ENCODE data around the gene ZIC1.

Gene ZIC1

GRCh38 chr3:147394884-147395225 lies 14.3 kb upstream of the ZIC1 start:
- Mint-ChIP-seq H3K4me3 (no peak overlapping the region), H3K9me3 (peaks cover 0 to 2% of the 10 kb centered on the region in 2 donors), H3K27me3 (peaks cover 61 to 92% of the 10 kb centered on the region in 2 donors), H3K36me3 (ENCODE audit: insufficient read depth) (peaks cover 3% of the 10 kb centered on the region), H3K27ac (no peak overlapping the region), H3K4me1 (ENCODE audit: low read depth in 2 of 2) (peaks cover 0 to 2% of the 10 kb centered on the region in 2 donors)
- ATAC-seq (replicated peaks) (no peak), DNase-seq (no peak)

- Mint-ChIP-seq H3K36me3 (ENCODE audit: insufficient read depth) (no peaks in the 10 kb centered on the region), H3K4me3 (no peak overlapping the region), H3K9me3 (peaks cover 0 to 2% of the 10 kb centered on the region in 2 donors), H3K27me3 (peaks cover 57 to 88% of the 10 kb centered on the region in 2 donors), H3K4me1 (ENCODE audit: low read depth in 2 of 2) (peaks cover 0 to 2% of the 10 kb centered on the region in 2 donors), H3K27ac (no peak overlapping the region)
- no peak for DNase-seq
- ATAC-seq (replicated peaks) = no peak
Measured at GRCh38 chr3:147395899-147396711, 13.1 kb upstream of the ZIC1 start.

- Mint-ChIP-seq H3K27ac (no peak overlapping the region), H3K27me3 (peaks cover 51 to 87% of the 10 kb centered on the region in 2 donors), H3K36me3 (ENCODE audit: insufficient read depth) (no peaks in the 10 kb centered on the region), H3K4me3 (no peak overlapping the region), H3K4me1 (ENCODE audit: low read depth in 2 of 2) (peaks cover 0 to 2% of the 10 kb centered on the region in 2 donors), H3K9me3 (peaks cover 0 to 2% of the 10 kb centered on the region in 2 donors)
- DNase-seq = no peak
- ATAC-seq (replicated peaks) = no peak
Measured at GRCh38 chr3:147396712-147397046, 12.5 kb upstream of the ZIC1 start.

- peaks cover 50 to 81% of the 10 kb centered on the region in 2 donors for H3K27me3 Mint-ChIP-seq
- H3K9me3 Mint-ChIP-seq = peaks cover 0 to 2% of the 10 kb centered on the region in 2 donors
- ATAC-seq (replicated peaks) (no peak), DNase-seq (no peak)
- H3K27ac Mint-ChIP-seq = no peak overlapping the region
- no peak overlapping the region for H3K4me3 Mint-ChIP-seq
- H3K4me1 Mint-ChIP-seq (ENCODE audit: low read depth in 2 of 2) = peaks cover 0 to 2% of the 10 kb centered on the region in 2 donors
- no peaks in the 10 kb centered on the region for H3K36me3 Mint-ChIP-seq (ENCODE audit: insufficient read depth)
Measured at GRCh38 chr3:147397155-147397874, 11.8 kb upstream of the ZIC1 start.

- Mint-ChIP-seq H3K27ac (no peak overlapping the region), H3K4me1 (ENCODE audit: low read depth in 2 of 2) (peaks cover 0 to 2% of the 10 kb centered on the region in 2 donors), H3K27me3 (peaks cover 54 to 73% of the 10 kb centered on the region in 2 donors), H3K36me3 (ENCODE audit: insufficient read depth) (no peaks in the 10 kb centered on the region), H3K9me3 (peaks cover 0 to 2% of the 10 kb centered on the region in 2 donors), H3K4me3 (no peak overlapping the region)
- DNase-seq (no peak), ATAC-seq (replicated peaks) (no peak)
Measured at GRCh38 chr3:147397875-147398812, 11.0 kb upstream of the ZIC1 start.

- ATAC-seq (replicated peaks) = no peak
- H3K36me3 Mint-ChIP-seq (ENCODE audit: insufficient read depth) = no peaks in the 10 kb centered on the region
Measured at GRCh38 chr3:147398813-147399534, 10.2 kb upstream of the ZIC1 start.

GRCh38 chr3:147400111-147400510 lies 9.1 kb upstream of the ZIC1 start:
- Mint-ChIP-seq H3K27me3 (peaks cover 56 to 68% of the 10 kb centered on the region in 2 donors), H3K27ac (no peak overlapping the region), H3K9me3 (no peaks in the 10 kb centered on the region), H3K36me3 (ENCODE audit: insufficient read depth) (no peaks in the 10 kb centered on the region), H3K4me3 (no peak overlapping the region), H3K4me1 (ENCODE audit: low read depth in 2 of 2) (no peaks in the 10 kb centered on the region)
- DNase-seq (no peak), ATAC-seq (replicated peaks) (no peak)

More at GRCh38 chr3:147398813-147399534, 10.2 kb upstream of the ZIC1 start:
- Mint-ChIP-seq H3K27ac (no peak overlapping the region), H3K4me3 (no peak overlapping the region), H3K4me1 (ENCODE audit: low read depth in 2 of 2) (peaks cover 0 to 2% of the 10 kb centered on the region in 2 donors), H3K9me3 (peaks cover 0 to 1% of the 10 kb centered on the region in 2 donors), H3K27me3 (peaks cover 58 to 68% of the 10 kb centered on the region in 2 donors)
- no peak for DNase-seq

GRCh38 chr3:147400999-147401398 lies 8.2 kb upstream of the ZIC1 start:
- Mint-ChIP-seq H3K27me3 (peaks cover 56 to 68% of the 10 kb centered on the region in 2 donors), H3K36me3 (ENCODE audit: insufficient read depth) (no peaks in the 10 kb centered on the region), H3K4me1 (ENCODE audit: low read depth in 2 of 2) (no peaks in the 10 kb centered on the region), H3K9me3 (no peaks in the 10 kb centered on the region), H3K4me3 (no peak overlapping the region), H3K27ac (no peak overlapping the region)
- DNase-seq = no peak
- no peak for ATAC-seq (replicated peaks)

- DNase-seq (no peak), ATAC-seq (replicated peaks) (no peak)
- Mint-ChIP-seq H3K9me3 (no peaks in the 10 kb centered on the region), H3K4me3 (no peak overlapping the region), H3K27me3 (peaks cover 60 to 72% of the 10 kb centered on the region in 2 donors), H3K36me3 (ENCODE audit: insufficient read depth) (no peaks in the 10 kb centered on the region), H3K4me1 (ENCODE audit: low read depth in 2 of 2) (no peaks in the 10 kb centered on the region), H3K27ac (no peak overlapping the region)
Measured at GRCh38 chr3:147401421-147401820, 7.7 kb upstream of the ZIC1 start.

- H3K27ac Mint-ChIP-seq = no peak overlapping the region
- no peak for ATAC-seq (replicated peaks)
- H3K36me3 Mint-ChIP-seq (ENCODE audit: insufficient read depth) = no peaks in the 10 kb centered on the region
Measured at GRCh38 chr3:147402159-147402558, 7.0 kb upstream of the ZIC1 start.

GRCh38 chr3:147403511-147403910 lies 5.7 kb upstream of the ZIC1 start:
- Mint-ChIP-seq H3K36me3 (ENCODE audit: insufficient read depth) (peaks cover 5% of the 10 kb centered on the region), H3K4me1 (ENCODE audit: low read depth in 2 of 2) (peaks cover 0 to 2% of the 10 kb centered on the region in 2 donors), H3K4me3 (no peak overlapping the region), H3K9me3 (peaks cover 0 to 7% of the 10 kb centered on the region in 2 donors), H3K27me3 (peaks cover 69 to 74% of the 10 kb centered on the region in 2 donors), H3K27ac (no peak overlapping the region)
- ATAC-seq (replicated peaks) (no peak), DNase-seq (no peak)

More at GRCh38 chr3:147402159-147402558, 7.0 kb upstream of the ZIC1 start:
- no peak overlapping the region for H3K4me3 Mint-ChIP-seq
- no peak for DNase-seq
- no peaks in the 10 kb centered on the region for H3K4me1 Mint-ChIP-seq (ENCODE audit: low read depth in 2 of 2)
- H3K27me3 Mint-ChIP-seq = peaks cover 64 to 72% of the 10 kb centered on the region in 2 donors
- H3K9me3 Mint-ChIP-seq = no peaks in the 10 kb centered on the region

GRCh38 chr3:147404000-147404799 lies 5.0 kb upstream of the ZIC1 start:
- Mint-ChIP-seq H3K9me3 (peaks cover 0 to 14% of the 10 kb centered on the region in 2 donors), H3K4me1 (ENCODE audit: low read depth in 2 of 2) (peaks cover 0 to 2% of the 10 kb centered on the region in 2 donors), H3K27ac (no peak overlapping the region), H3K27me3 (peaks cover 72 to 75% of the 10 kb centered on the region in 2 donors), H3K36me3 (ENCODE audit: insufficient read depth) (peaks cover 10% of the 10 kb centered on the region), H3K4me3 (no peak overlapping the region)
- DNase-seq = no peak
- no peak for ATAC-seq (replicated peaks)

All from effector memory CD8-positive, alpha-beta T cell (primary cell).